Femur (tissue), 1 donor: ENCODE measurements around the gene FATE1.
"Not testable (repeated sequence)": the region's sequence is repeated elsewhere in the genome, so short reads cannot be mapped to it uniquely, and the experiment has no call there.

ENCODE experiments used
- DNase-seq: peaks from one replicate; pipeline ENCODE4 v3.0.0-alpha.2; 2017

FATE1 gene, protein sequence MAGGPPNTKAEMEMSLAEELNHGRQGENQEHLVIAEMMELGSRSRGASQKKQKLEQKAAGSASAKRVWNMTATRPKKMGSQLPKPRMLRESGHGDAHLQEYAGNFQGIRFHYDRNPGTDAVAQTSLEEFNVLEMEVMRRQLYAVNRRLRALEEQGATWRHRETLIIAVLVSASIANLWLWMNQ

DNA sequence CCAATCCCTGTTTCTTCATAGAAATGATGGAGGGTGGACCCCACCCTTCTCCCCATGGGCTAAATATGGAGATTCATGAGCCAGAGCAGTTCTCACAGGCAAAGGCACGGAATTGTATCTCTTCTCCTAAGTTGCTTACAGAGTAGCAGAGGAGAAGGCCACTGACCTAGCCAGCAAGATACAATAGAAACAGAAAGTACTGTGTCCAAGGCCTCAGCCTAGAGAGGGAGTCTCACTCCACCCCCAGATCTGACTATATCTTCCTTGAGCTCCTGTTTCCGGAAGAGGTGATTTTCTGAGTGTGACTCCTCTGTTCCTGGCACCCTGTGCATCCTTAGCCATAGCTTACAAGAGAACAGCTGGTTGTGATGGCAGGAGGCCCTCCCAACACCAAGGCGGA lies at the start of gene FATE1:
Gene FATE1 (plus strand): TSS at position 284 of the 400 bp plus-strand sequence. CDS start 85 bp downstream, at position 369.
- DNase-seq = no peak

DNA sequence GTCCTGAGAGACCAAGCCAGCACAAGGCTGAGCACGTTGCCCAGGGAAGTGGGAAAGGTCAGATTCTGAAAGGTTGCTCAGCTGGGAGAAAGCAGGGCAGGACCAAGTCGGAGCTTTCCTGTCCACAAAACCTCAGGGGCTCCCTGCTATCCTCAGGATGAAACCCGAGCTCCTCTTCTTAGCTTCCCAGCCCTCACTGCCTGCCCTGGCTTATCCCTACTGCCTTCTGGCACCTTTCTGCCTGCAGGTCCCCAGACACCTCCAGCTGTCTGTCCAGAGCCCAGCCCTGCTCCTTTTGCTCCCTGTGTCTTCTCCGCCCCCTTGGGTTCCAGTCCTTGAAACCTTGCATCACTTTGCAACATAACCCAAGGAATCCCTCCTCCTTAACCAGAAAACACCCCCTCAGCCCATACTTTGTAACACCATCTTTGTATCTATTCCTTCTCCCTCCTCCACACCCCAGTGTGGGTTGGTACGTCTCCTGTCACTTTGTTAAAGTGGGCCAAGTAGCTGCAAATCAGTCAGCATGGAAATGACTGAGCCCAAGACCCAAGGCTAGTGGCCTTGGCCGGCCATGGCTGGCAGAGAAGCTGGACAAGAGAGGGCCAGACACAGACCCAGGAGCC lies 40.6 kb upstream of the FATE1 start:
- DNase-seq = no peak

DNA sequence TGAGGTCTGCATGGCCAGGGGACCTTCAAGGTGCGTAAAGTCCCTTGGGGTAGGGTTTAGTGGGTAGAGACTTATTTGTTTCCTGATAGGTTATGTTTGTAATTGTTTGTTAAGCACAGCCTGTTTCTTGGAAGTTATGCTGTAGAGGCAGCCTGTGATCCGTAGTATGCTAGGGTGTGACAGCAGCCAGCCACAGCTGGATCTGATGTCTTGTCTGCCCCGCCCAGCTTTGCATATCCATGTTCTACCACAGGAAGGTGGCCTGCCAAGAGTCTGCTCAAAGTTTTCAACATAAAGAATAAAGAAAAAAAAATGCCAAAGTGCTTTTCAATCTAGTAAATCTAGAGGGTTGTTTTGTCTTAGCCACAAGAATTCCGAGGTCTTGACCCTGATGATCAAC lies 39.6 kb upstream of the FATE1 start:
- no peak for DNase-seq

DNA sequence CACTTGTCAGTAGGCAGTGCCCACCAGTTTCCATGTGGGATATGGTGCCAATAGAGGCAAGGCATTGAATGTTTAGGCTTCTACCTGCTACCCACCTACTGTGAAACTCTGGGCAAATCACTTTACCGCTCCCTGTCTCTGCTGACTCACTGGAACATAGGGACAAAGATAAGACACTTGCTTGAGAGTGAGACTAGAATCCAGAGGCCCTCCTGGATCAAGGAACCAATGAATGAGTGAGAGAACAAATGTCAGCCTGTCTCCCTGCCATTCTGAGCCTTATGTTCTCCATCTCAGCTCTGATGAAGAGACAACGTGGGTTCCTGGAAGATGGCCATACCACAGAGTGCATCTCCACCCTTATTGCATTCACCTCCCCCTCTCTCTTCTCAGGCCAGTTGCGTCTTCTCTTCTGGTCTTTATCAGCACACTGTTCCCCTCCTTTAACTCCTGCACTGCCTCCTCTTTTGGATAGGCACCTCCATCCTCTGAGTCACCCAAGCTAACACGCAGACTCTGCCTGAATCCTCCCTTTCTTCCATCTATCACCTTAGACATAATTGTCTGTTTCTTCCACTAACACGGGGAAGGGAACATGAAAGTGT lies 35.9 kb upstream of the FATE1 start:
- DNase-seq = no peak

DNA sequence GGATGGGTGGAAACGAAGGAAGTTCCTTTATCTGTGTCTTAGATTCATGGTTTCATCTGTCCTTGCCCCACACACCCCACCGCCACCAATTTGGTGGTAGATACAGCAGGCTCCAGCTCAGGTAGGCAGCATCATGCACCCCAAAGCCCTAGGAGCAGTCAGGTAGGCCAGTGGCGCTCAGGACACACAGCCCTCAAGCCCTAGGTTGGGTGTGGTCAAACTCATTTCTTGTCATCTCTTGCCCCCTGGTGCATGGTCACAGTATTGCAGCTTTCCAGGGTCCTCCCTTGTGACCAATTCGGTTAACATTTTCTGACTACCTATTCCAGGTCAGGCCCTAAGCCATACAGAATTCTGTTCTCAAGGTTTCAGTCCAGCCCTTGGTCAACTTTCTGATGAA lies 35.0 kb upstream of the FATE1 start:
- no peak for DNase-seq

DNA sequence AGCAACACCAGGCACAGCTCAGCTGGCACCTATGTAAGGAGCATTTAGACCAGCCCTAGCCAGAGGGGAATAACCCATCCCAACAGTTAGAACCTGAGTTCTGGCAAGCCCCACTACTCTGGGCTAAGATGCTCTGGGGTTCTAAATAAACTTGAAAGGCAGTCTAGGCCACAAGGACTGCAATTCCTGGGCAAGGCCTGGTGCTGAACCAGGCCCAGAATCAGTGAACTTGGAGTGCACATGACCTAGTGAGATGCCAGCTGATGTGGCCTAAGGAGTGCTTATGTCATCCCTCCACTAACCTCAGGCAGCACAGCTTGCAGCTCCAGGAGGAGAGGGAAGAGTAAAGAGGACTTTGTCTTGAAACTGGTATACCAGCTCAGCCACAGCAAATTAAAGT lies 28.2 kb upstream of the FATE1 start:
- no peak for DNase-seq

DNA sequence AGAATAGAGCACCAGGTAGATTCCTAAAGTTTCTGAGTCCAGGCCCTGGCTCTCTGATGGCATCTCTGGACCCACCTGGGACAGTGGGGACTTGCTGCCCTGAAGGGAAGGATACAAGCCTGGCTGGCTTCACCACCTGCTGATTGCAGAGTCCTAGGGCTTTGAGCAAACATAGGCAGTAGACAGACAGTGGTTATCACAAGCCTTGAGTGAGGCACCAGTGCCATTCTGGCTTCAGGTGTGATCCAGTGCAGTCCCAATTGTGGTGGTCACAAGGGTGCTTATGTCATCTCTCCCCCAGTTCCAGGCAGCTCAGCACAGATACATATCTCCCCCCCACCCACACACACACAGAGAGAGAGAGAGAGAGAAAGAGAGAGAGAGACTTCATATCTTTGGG lies 27.1 kb upstream of the FATE1 start:
- DNase-seq = no peak

DNA sequence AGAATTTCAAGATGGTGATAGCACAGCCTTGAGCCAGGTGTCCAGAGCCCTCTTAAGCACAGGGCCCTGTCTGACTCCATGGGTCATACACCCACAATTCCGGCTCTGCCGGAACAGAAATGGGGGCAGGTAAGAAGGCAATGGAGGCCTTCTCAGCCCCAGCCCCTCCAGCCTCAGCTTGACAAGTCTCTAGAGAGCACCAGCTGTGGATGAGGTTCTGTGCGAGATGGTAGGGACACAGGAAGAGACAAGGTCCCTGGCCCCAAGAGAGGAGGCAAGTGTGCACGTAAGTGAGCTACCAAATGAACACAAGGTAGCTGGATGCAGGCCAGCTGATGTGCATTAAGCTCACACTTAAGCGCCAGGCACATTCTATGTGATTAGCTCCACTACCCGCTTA lies 23.0 kb upstream of the FATE1 start:
- DNase-seq = no peak

DNA sequence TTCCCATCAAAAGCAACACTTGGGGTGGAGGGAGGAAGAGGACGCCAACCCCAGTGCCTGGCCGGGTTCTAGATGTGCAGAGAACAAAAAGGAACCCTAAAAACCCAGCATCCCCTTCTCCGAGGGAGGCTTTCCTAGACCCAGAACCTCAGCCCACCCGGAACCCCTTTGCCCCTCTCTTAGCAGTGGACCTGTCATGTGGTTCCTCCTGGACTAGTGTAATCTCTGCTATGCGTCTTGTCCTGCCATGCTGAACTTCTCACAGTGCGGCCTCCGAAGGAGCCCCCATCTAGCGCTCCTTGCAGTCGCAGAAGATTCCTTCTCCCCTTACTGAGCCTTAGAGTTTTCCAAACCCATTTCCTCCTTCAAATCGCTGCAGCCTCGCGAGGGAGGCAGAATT lies 21.7 kb upstream of the FATE1 start:
- DNase-seq = no peak

DNA sequence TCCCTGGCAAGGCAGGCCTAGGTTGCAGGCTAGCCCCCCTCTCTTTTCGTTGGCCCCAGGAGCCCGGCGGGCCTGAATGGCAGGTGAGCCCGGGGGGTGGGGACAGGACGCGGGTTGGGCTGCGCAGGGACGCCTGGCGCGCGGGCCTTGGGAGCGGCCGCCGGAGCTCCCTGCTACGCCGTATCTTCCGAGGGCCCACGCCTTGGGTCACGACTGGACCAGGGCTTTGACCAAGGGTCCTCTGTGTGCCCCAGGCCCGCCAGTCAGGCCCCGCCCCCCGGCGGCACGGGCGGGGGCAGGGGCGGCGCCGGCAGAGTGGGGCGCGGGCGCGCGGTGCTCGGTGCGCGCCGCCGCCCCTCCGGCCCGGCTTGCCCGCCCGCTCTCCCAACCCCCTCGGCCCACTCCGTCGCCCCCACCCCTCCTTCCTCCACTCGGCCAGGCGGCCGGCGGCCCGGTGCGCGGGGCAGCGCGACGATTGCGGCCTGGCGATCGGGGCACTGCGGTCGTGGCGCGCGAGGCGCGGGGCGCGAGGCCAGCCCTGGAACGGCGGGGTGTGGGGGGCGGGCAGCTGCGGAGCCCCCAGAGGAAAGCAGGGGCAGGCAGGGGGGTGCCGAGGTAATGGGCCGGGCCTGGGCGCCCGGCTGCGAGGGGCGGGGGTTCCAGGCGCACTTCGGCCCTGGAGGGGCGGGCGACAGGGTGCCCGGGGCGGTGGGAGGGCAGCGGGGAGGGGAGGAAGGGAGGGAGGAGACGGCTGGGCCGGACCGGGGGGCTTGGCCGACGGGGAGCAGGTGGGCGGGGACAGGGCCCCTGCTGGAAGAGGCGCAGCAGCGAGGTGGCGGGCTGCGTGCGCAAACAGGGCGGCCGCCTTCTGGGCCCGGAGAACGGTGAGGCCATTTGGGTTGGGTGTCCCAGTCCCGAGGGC lies 20.9 kb upstream of the FATE1 start, which contains the start of gene PRRG3:
Gene PRRG3 (plus strand): TSS at position 798 of the 922 bp plus-strand sequence. CDS start 3,357 bp downstream, outside the sequence.
- DNase-seq = peak; percentile 74

DNA sequence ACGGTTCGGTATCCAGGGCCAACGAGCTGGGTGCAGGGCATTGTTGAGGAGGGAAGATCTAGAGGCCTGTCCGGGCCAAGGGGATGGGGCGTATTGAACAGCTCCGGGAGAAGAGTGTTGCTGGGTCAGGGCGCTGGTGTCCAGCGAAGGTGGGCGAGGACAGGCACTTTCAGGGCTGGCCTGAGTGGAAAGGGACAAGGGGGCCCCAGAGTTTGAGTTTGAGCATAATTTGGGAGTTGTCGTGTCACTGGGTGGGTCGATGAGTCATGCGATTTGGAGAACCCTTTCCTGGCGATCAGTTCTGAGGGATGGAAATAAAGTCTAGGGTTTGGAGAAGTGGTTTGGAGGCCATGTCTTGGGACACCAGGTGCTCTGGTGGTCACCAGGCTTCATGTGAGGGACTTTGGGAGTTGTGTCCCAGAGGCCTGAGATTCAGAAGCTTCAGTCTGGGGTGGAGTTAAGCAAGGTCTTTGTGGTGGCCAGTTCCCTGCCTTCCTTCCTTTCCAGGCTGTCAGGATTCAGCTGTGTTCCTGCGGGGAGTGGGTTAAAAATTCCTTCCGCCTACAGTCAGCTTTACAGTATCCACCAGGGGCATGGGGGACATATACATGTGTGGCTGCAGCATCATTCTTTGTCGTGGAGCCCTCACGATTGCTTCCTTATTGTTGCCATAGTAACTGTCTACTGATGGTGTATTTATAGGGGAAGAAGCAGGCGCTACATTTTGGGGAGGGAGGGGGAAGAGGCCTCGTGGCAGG lies 20.1 kb upstream of the FATE1 start:
- peak; percentile 39 for DNase-seq

DNA sequence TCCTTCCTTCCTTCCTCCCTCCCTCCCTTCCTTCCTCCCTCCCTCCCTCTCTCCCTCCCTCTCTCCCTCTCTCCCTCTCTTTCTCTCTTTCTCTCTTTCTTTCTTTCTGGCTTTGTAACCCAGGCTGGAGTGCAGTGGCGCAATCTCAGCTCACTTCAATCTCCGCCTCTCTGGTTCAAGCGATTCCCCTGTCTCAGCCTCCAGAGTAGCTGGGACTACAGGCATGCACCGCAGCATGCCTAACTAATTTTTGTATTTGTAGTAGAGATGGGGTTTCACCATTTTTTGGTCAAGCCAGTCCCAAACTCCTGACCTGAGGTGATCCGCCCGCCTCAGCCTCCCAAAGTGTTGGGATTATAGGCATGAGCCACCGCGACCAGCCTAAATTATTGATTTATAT lies 18.8 kb upstream of the FATE1 start:
- DNase-seq = not testable (repeated sequence)

DNA sequence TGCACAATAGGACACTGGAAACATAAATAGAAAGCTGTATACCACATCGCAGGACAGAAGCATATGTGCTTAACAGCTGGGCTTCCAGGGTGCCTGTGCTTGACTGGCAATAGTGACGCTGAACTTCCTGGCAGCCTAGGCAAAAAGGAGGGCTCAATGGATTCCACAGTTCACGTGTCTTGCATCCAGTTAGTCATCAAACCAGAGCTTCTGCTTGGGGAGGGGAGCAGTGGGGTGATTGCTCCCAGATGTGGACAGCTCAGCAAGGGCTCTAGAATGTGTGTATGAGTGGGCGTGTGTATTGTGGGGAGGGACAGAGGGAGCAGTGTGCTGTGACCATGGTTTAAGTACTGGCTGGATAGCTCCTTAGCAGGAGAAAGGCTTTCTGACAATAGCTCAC lies 18.3 kb upstream of the FATE1 start:
- DNase-seq = peak; percentile 87

DNA sequence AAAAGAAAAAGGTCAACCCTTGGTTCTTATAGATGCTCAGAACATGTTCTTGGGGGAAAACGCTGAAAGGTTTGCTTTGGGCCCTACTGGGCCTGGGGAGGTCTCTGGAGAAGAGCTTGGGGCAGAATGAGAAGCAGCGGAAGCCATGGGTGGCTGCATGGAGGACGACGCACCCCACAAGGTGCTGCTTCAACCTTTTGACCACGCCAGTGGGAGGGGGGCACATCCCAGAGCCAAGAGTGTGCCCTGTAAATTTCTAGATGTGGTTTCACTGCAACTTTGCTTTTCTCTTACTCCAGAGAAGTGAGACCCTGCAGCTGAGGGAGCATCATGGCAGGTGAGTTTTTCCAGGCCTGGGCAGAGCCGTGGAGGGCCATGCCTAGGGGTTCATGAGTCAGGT lies 17.4 kb upstream of the FATE1 start:
- DNase-seq = no peak

DNA sequence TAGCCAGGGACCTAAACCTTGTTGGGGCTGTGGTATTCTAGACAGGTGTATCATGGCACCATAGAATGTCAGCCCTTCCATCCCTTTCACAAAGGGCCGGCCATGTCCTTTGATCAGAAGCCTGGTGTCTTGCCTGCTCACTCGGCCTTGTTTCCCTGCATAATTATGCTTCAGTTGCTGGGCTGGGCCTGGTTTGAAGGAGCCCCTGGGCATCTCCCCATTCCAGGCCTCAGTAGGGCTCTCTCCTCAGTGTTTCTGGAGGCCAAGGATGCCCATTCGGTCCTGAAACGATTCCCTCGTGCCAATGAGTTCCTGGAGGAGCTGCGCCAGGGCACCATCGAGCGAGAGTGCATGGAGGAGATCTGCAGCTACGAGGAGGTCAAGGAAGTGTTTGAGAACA lies 16.1 kb upstream of the FATE1 start:
- DNase-seq = no peak

DNA sequence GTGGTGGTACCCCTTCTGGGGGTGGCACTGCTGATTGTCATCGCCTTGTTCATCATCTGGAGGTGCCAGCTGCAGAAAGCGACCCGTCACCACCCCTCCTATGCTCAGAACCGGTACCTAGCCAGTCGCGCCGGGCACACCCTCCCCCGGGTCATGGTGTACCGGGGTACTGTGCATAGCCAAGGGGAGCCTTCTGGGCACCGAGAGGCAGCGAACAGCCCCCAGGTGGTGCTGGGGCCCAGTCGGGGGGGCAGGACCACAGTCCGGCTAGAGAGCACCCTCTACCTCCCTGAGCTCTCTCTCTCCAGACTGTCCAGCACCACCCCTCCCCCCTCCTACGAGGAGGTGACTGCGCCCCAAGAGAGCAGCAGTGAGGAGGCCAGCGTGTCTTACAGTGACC lies 15.3 kb upstream of the FATE1 start:
- no peak for DNase-seq

DNA sequence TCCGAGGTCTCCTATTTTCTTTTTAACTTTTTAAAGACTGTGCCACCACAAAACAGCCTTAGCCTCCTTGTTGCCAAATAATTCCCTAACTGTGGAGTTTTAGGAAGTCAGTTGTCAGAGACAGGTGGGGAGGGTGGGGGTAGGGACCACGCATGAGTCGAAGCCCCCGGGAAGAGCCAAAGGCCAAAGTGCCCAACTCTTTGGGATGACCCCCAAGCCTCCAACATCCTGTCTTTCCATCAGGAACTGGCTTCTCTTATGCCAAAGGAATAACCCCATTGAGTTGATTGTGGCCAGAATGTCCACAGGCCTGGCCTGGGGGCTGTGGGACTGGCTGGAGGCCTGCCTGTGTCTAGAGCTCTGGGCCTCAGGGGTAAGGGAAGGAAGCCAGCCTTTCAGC lies 14.8 kb upstream of the FATE1 start:
- DNase-seq = no peak

DNA sequence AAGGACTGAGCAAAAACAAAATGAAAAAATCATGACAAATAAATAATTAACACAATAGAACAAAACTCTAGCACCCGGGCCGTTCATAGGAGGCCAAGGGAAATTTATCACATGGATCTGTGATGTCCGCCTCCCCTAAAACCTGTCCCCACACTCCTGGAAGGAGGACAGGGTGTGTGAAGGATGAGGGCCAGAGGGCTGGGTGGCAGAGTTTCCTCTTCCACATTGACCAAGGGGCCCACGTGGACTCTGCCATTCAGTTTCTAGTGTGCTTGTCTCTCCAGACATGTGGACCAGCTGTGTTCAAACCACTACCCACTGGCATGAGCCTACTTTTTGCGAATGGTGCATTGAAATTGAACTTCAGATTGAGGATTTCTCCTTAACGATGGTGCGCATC lies 14.3 kb upstream of the FATE1 start:
- no peak for DNase-seq

DNA sequence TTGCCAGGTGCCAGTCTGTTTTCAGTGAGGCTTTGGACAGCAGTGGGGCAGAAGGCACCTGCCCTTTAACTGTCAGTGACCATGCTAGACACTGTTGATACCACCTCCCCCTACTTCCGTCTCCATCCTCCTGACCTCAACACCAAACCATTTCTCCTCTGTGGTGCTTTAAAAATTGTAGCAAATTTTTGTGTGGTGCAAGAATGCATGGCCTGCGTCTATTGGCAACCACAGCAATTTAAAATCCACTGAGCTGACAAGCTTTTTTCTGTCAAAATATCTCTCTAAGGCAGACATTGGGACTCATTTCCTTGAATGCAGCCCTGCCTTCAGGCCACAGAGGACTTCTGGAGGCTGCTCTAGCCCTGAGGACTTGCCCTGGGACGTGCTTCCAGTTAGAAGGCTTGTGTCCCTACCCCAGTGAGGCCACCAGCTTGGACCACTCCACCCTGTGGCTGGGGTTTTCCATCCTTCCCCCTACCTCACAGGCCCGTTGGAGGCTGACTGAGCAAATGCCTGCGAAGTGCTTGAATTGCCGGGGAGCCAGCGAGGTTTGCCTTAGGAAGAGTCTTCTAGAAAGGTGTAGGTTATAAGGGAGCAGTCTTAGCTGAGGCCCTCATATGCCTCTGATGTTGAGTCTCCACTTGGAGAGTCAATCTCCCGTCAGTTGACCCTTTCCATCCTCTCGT lies 13.7 kb upstream of the FATE1 start:
- no peak for DNase-seq

DNA sequence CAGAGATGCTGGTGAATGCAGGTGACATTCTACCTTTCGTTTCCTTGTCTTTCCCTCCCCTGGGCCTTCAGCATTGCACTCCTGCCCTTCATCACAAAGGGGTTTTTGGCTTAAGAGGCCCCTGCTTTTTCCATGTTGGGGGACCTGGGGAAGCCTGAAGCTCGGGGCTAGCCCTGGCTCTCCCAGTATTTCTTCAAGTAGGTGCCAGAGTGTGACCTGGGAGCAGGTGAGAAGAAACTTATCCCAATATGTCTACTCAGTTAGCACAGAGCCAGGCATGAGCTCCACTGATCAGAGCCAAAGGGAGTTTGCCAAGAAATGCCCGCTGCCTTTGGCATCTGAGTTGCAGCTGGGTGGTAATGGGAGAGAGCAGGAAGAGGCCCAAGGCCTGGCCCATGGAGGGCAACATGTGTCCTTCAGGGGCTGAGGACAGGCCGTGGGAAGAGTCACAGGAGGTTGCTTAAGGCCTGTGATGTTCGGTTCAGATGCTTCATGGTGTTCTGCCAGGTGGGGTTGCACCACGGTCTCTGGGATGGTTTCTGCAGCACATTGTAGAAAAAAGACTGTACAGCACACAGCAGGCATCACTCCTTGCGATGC lies 13.0 kb upstream of the FATE1 start:
- DNase-seq = peak; percentile 20

DNA sequence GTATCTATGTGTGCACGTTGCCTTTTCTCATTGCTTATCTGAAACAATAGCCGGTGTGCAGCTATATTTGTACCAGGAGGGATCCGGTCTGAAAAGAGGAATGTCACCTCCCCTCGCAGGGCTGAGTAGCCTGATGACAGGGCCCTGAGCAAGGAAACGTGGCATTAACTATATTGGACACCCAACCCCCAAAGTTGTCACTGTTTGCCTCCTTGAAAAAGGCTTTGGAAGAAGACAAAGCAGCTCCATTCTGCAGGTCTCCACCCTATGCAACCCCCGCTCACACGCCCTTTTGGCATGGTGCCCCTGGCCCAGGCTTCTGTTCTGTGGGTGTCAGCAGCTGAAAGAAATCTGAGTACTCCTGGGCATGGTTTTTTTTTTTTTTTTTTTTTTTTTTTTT lies 12.3 kb upstream of the FATE1 start:
- DNase-seq = peak; percentile 85
